CD14-positive monocyte (primary cell): Measurements from ENCODE around the gene NKX2-1. TPM values are rescaled to one million over a fixed set of nuclear protein-coding genes. Genes with fewer than 3 reads are reported as not detected.

Experiments
- DNase-seq, 3 donors: peaks; one replicate each; pipeline ENCODE4 v3.0.0-alpha.2; 2011 to 2022
- H2AFZ ChIP-seq: 2 replicates; pipeline ENCODE4 v1.6.0; 2012; ENCODE audit warnings: mild to moderate bottlenecking, low read depth, low read length, inconsistent platforms; ENCODE audit not compliant: insufficient read depth, poor library complexity, severe bottlenecking
- H3K27ac ChIP-seq, 2 donors: 1 replicate in 1 of 2; 2 replicates in 1 of 2; pipeline ENCODE4 v1.5.1; 2012 to 2013; ENCODE audit warnings: low read length in 2 of 2, control low read depth in 1 of 2, inconsistent platforms in 1 of 2, low read depth in 1 of 2, mild to moderate bottlenecking in 1 of 2
- H3K27me3 ChIP-seq, 2 donors: one replicate each; pipeline versions ENCODE4 v1.6.0 to v1.6.1; 2011 to 2013; ENCODE audit warnings: low read length in 2 of 2; ENCODE audit not compliant: control insufficient read depth in 2 of 2, insufficient read depth in 2 of 2
- H3K36me3 ChIP-seq, 2 donors: replicated peaks in 1 of 2; 1 replicate in 1 of 2; 2 replicates in 1 of 2; pipeline versions ENCODE4 v1.5.1 to v1.6.1; 2012 to 2013; ENCODE audit warnings: low read length in 2 of 2, control low read depth in 1 of 2, inconsistent platforms in 1 of 2, mild to moderate bottlenecking in 1 of 2; ENCODE audit not compliant: insufficient read depth in 2 of 2, control insufficient read depth in 1 of 2
- H3K4me1 ChIP-seq, 2 donors: 1 replicate in 1 of 2; 2 replicates in 1 of 2; pipeline versions ENCODE4 v1.5.1 to v1.6.1; 2012 to 2013; ENCODE audit warnings: low read length in 2 of 2, control low read depth in 1 of 2, inconsistent platforms in 1 of 2, mild to moderate bottlenecking in 1 of 2, moderate library complexity in 1 of 2; ENCODE audit not compliant: insufficient read depth in 2 of 2, control insufficient read depth in 1 of 2
- H3K4me2 ChIP-seq: replicated peaks from 2 replicates; pipeline ENCODE3; 2012; ENCODE audit warnings: low read length, moderate library complexity, mild to moderate bottlenecking; ENCODE audit not compliant: poor library complexity, severe bottlenecking; ENCODE audit errors: extremely low read depth
- H3K4me3 ChIP-seq, 3 experiments: fragments of 200-600 bp in 1 of 3; sonication (generic) in 1 of 3; replicated peaks in 1 of 3; 1 replicate in 2 of 3; 2 replicates in 1 of 3; pipeline ENCODE4 v1.5.1; 2011 to 2013; ENCODE audit warnings: low read length in 3 of 3, mild to moderate bottlenecking in 3 of 3, control low read depth in 2 of 3, low read depth in 2 of 3, inconsistent platforms in 1 of 3, moderate library complexity in 1 of 3
- H3K79me2 ChIP-seq: 2 replicates; pipeline ENCODE4 v1.6.0; 2012; ENCODE audit warnings: mild to moderate bottlenecking, control low read depth, inconsistent platforms, low read length, moderate library complexity; ENCODE audit not compliant: insufficient read depth
- H3K9ac ChIP-seq: 2 replicates; pipeline ENCODE4 v1.6.0; 2017; ENCODE audit warnings: low read length, mild to moderate bottlenecking; ENCODE audit not compliant: insufficient read depth, poor library complexity, severe bottlenecking
- H3K9me3 ChIP-seq, 2 donors: replicated peaks in 1 of 2; 1 replicate in 1 of 2; 2 replicates in 1 of 2; pipeline versions ENCODE4 v1.5.1 to v1.6.1; 2012 to 2013; ENCODE audit warnings: low read length in 2 of 2, control low read depth in 1 of 2; ENCODE audit not compliant: control insufficient read depth in 1 of 2, insufficient read depth in 1 of 2
- H4K20me1 ChIP-seq: 2 replicates; pipeline ENCODE4 v1.6.0; 2012; ENCODE audit warnings: mild to moderate bottlenecking, low read length, control low read depth, moderate library complexity; ENCODE audit not compliant: insufficient read depth
- H3K27ac Mint-ChIP-seq, 7 donors: one replicate each; pipeline ENCODE4 v1.8.0; 2020; ENCODE audit warnings: mild to moderate bottlenecking in 7 of 7, mixed read lengths in 7 of 7, moderate library complexity in 6 of 7, inconsistent platforms in 2 of 7
- H3K27me3 Mint-ChIP-seq, 3 donors: one replicate each; pipeline ENCODE4 v1.8.0; 2021 to 2022; ENCODE audit warnings: low read depth in 3 of 3, mild to moderate bottlenecking in 3 of 3, mixed read lengths in 3 of 3, moderate library complexity in 3 of 3, inconsistent platforms in 1 of 3
- H3K36me3 Mint-ChIP-seq, 2 donors: one replicate each; pipeline ENCODE4 v1.8.0; 2020; ENCODE audit warnings: mixed read lengths in 2 of 2, inconsistent platforms in 1 of 2, mild to moderate bottlenecking in 1 of 2
- H3K4me1 Mint-ChIP-seq: one replicate; pipeline ENCODE4 v1.8.0; 2020; ENCODE audit warnings: mild to moderate bottlenecking, mixed read lengths
- H3K4me3 Mint-ChIP-seq, 2 donors: one replicate each; pipeline ENCODE4 v1.8.0; 2020; ENCODE audit warnings: mild to moderate bottlenecking in 2 of 2, mixed read lengths in 2 of 2, moderate library complexity in 1 of 2
- H3K9me3 Mint-ChIP-seq, 7 donors: one replicate each; pipeline ENCODE4 v1.8.0; 2020 to 2022; ENCODE audit warnings: mixed read lengths in 7 of 7, mild to moderate bottlenecking in 6 of 7, moderate library complexity in 6 of 7, inconsistent platforms in 2 of 7
- CTCF ChIP-seq: fragments of 200-600 bp; IDR thresholded peaks from one replicate; pipeline ENCODE4 v1.8.0; 2022; ENCODE audit warnings: antibody characterized with exemption, mild to moderate bottlenecking
- WGBS: methylation state at CpG from one replicate; pipeline ENCODE4 v1.1.5; 2013; ENCODE audit warnings: missing lambda C conversion rate; ENCODE audit not compliant: insufficient coverage; 5-methylcytosine and 5-hydroxymethylcytosine counted together
- intact Hi-C, 2 donors: fragments of 100-400 bp; cut with micrococcal nuclease; formaldehyde crosslinking; loops; one replicate each; pipeline versions ENCODE4 v1.15.0 to v1.15.1; 2023
- polyA plus RNA-seq, 3 donors: library from polyadenylated mRNA; depleted of rRNA in 1 of 3; unstranded in 2 of 3; stranded (reverse) in 1 of 3; fragments of 300-500 nt in 2 of 3; fragments of >200 nt in 1 of 3; fragmentation: Illumina TruSeq in 2 of 3; gene quantifications; 1 replicate in 2 of 3; 2 replicates in 1 of 3; pipeline ENCODE4 v1.2.3, GENCODE V29; 2012 to 2021

NKX2-1 gene
- polyA plus RNA-seq, 3 donors, result not detected

GRCh38 chr14:36467332-36467731 lies 52.7 kb downstream of the NKX2-1 start:
- Histone ChIP-seq H2AFZ (no peak overlapping the region), H3K4me3 (no peak overlapping the region), H3K4me2 (no peak overlapping the region), H3K27me3 (no peaks in the 10 kb centered on the region), H4K20me1 (no peaks in the 10 kb centered on the region), H3K36me3 (no peaks in the 10 kb centered on the region), H3K4me1 (no peaks in the 10 kb centered on the region), H3K79me2 (no peaks in the 10 kb centered on the region), H3K9me3 (no peaks in the 10 kb centered on the region), H3K9ac (no peak overlapping the region), H3K27ac (no peak overlapping the region)
- DNase-seq, result no peak
- Mint-ChIP-seq H3K4me3 (no peak overlapping the region), H3K36me3 (no peaks in the 10 kb centered on the region), H3K4me1 (no peaks in the 10 kb centered on the region), H3K27ac (no peak overlapping the region), H3K27me3 (peaks cover 0 to 7% (median 2%) of the 10 kb centered on the region in 3 donors), H3K9me3 (peaks cover 0 to 2% (median 0%) of the 10 kb centered on the region in 7 donors)
- WGBS, result no CpG with 5 or more reads among the region's 1 CpG
- intact Hi-C loops, result no loop called here
- TF ChIP-seq CTCF, result no peak

Other genes starting within 250 kb of the NKX2-1 start
- 1 to 10 TPM; 6.6 to 9.1 (median 8.0) TPM for gene MBIP, start 199.6 kb downstream of the NKX2-1 start, polyA plus RNA-seq
- not detected for gene NKX2-8, start 62.4 kb upstream of the NKX2-1 start, polyA plus RNA-seq
- not detected for gene PAX9, start 141.6 kb upstream of the NKX2-1 start, polyA plus RNA-seq